ENCODE data around the gene TEX2. TPM values are rescaled to one million over a fixed set of nuclear protein-coding genes. Genes with fewer than 3 reads are reported as not detected.
A peak's percentile ranks its signal among the peaks of the same experiment; 100 is the strongest.
"Not testable (repeated sequence)": the region's sequence is repeated elsewhere in the genome, so short reads cannot be mapped to it uniquely, and the experiment has no call there.

Gene TEX2
- total and polyA plus RNA-seq, 2 experiments from 2014 or later, result 18.7 to 23.5 TPM

- peaks cover 3% of the 10 kb centered on the region for H3K4me1 ChIP-seq (ENCODE audit: low read depth)
- no peak overlapping the region for H3K27ac ChIP-seq
- H3K27me3 ChIP-seq, result no peaks in the 10 kb centered on the region
- H3K9me3 ChIP-seq (ENCODE audit: low read depth), result no peaks in the 10 kb centered on the region
- H3K4me3 ChIP-seq, result no peak overlapping the region
- no peaks in the 10 kb centered on the region for H3K36me3 ChIP-seq
- DNase-seq (ENCODE audit: low read depth in 1 of 2, low spot score in 1 of 2), result no peak
- TF ChIP-seq CTCF (IDR thresholded peaks at IDR 0.05; ENCODE audit: low read depth, low read length), result no peak
Observed at GRCh38 chr17:64185101-64185500, 78.0 kb downstream of the TEX2 start.

GRCh38 chr17:64183815-64184214 lies 79.2 kb downstream of the TEX2 start:
- no peak for TF ChIP-seq CTCF (IDR thresholded peaks at IDR 0.05; ENCODE audit: low read depth, low read length)
- Histone ChIP-seq H3K27me3 (no peaks in the 10 kb centered on the region), H3K9me3 (ENCODE audit: low read depth) (no peaks in the 10 kb centered on the region), H3K27ac (no peak overlapping the region), H3K4me1 (ENCODE audit: low read depth) (no peaks in the 10 kb centered on the region), H3K36me3 (no peaks in the 10 kb centered on the region), H3K4me3 (no peak overlapping the region)
- no peak for DNase-seq (ENCODE audit: low read depth in 1 of 2, low spot score in 1 of 2)

GRCh38 chr17:64182325-64183012 lies 80.6 kb downstream of the TEX2 start:
- TF ChIP-seq CTCF (IDR thresholded peaks at IDR 0.05; ENCODE audit: low read depth, low read length), result no peak
- H3K36me3 ChIP-seq, result no peaks in the 10 kb centered on the region
- no peak overlapping the region for H3K27ac ChIP-seq
- H3K4me1 ChIP-seq (ENCODE audit: low read depth), result no peaks in the 10 kb centered on the region
- no peak overlapping the region for H3K4me3 ChIP-seq
- peak in 1 of 2 donors; percentile 29 for DNase-seq (ENCODE audit: low read depth in 1 of 2, low spot score in 1 of 2)
- no peaks in the 10 kb centered on the region for H3K27me3 ChIP-seq
- H3K9me3 ChIP-seq (ENCODE audit: low read depth), result no peaks in the 10 kb centered on the region

GRCh38 chr17:64180089-64181073 lies 82.7 kb downstream of the TEX2 start:
- Histone ChIP-seq H3K27ac (no peak overlapping the region), H3K4me1 (ENCODE audit: low read depth) (peaks cover 6% of the 10 kb centered on the region), H3K36me3 (no peaks in the 10 kb centered on the region), H3K9me3 (ENCODE audit: low read depth) (no peaks in the 10 kb centered on the region), H3K4me3 (no peak overlapping the region), H3K27me3 (no peaks in the 10 kb centered on the region)
- peak in 1 of 2 donors; percentile 79 for DNase-seq (ENCODE audit: low read depth in 1 of 2, low spot score in 1 of 2)
- TF ChIP-seq CTCF (IDR thresholded peaks at IDR 0.05; ENCODE audit: low read depth, low read length), result peak; percentile 45

GRCh38 chr17:64179024-64179423 lies 84.0 kb downstream of the TEX2 start:
- not testable (repeated sequence) for H3K9me3 ChIP-seq (ENCODE audit: low read depth); DNase-seq (ENCODE audit: low read depth in 1 of 2, low spot score in 1 of 2); H3K4me1 ChIP-seq (ENCODE audit: low read depth); H3K4me3 ChIP-seq; H3K27me3 ChIP-seq; H3K36me3 ChIP-seq; H3K27ac ChIP-seq

All from cardiac muscle cell (in vitro differentiated cells and primary cell).